Activated naive CD4-positive, alpha-beta T cell treated with anti-CD3 and anti-CD28 coated beads for 36 hours (primary cell): ENCODE results near the gene ERCC1. TPM values are rescaled to one million over a fixed set of nuclear protein-coding genes. Genes with fewer than 3 reads are reported as not detected.
"Not testable (repeated sequence)": the region's sequence is repeated elsewhere in the genome, so short reads cannot be mapped to it uniquely, and the experiment has no call there.

Experiments used
- CTCF ChIA-PET: fragments of 350-600 bp; sonication (Branson Sonifier 250); formaldehyde crosslinking; loops from one replicate; lab custom pipeline; 2021; ENCODE audit warnings: antibody characterized with exemption; lab: Charles Lee
- DNase-seq: peaks from one replicate; pipeline ENCODE4 v3.0.0-alpha.2; 2020
- H3K27ac Mint-ChIP-seq: one replicate; pipeline ENCODE4 v1.8.0; 2021; ENCODE audit warnings: mild to moderate bottlenecking, mixed read lengths
- H3K27me3 Mint-ChIP-seq: one replicate; pipeline ENCODE4 v1.8.0; 2021; ENCODE audit warnings: low read depth, mixed read lengths
- H3K36me3 Mint-ChIP-seq: one replicate; pipeline ENCODE4 v1.8.0; 2021; ENCODE audit warnings: low read depth, mixed read lengths
- H3K4me1 Mint-ChIP-seq: one replicate; pipeline ENCODE4 v1.8.0; 2021; ENCODE audit warnings: low read depth, mixed read lengths
- H3K4me3 Mint-ChIP-seq: one replicate; pipeline ENCODE4 v1.8.0; 2021; ENCODE audit warnings: mild to moderate bottlenecking, moderate library complexity, mixed read lengths
- H3K9me3 Mint-ChIP-seq: one replicate; pipeline ENCODE4 v1.8.0; 2021; ENCODE audit warnings: mixed read lengths
- intact Hi-C: fragments of 100-400 bp; cut with micrococcal nuclease; formaldehyde crosslinking; loops from one replicate; pipeline ENCODE4 v1.15.1; 2023
- total RNA-seq, 2 experiments: library from RNA; stranded (reverse); gene quantifications; one replicate each; pipeline ENCODE4 v1.2.3, GENCODE V29; 2021

ERCC1 gene
- total RNA-seq, 2 experiments from 2014 or later, result 28.9 to 30.7 TPM

- H3K4me3 Mint-ChIP-seq, result peak overlapping the region; percentile 80
- intact Hi-C loops, result loop anchor here (1.0 to 10.0 kb wide), 3 partner anchors 8 to 202 kb away; no protein-coding TSS in a partner anchor
- no peaks in the 10 kb centered on the region for H3K9me3 Mint-ChIP-seq
- peak overlapping the region; percentile 28 for H3K27ac Mint-ChIP-seq
- H3K36me3 Mint-ChIP-seq, result no peaks in the 10 kb centered on the region
- H3K4me1 Mint-ChIP-seq, result peaks cover 30% of the 10 kb centered on the region
- CTCF ChIA-PET, result interaction anchor here (0.7 to 17.6 kb wide), 2 partner anchors 33 to 43 kb away, joined by 3 to 351 read pairs; partner anchors contain the start of gene FOSB
- no peaks in the 10 kb centered on the region for H3K27me3 Mint-ChIP-seq
- no peak for DNase-seq
Measured at GRCh38 chr19:45442408-45442777, 18.7 kb upstream of the ERCC1 start.

DNA sequence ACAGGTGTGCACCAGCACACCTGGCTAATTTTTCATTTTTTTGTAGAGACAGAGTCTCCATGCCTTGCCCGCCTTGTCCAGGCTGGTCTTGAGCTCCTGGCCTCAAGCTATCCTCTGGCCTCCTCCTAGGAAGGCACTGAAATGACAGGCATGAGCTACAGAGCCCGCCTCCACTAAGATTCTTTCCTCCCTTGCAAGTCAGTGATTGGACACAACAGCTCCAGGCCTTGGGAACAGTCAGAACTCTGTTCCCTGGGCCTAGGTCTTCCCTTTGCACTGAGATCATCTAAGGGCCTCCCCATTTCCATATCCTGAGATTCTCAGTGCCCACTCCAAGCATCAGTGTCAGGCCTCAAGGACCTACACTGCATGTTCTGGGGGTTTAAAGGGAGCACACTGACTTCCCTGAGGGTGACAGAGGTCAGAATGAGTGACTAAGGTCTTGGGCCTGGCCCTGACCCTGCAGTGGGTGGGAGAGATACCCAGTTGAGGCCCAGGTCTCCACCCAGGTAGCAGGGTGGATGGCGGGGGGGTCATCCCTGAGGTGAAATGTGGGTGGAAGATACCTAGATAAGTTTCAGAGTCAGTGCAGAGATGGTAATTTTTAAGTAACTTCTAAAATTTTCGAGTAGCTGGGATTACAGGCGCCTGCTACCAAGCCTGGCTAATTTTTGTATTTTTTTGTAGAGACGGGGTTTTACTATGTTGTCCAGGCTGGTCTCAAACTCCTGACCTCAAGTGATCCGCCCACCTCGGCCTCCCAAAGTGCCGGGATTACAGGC is 17.3 kb upstream of the ERCC1 start:
- H3K9me3 Mint-ChIP-seq, result no peaks in the 10 kb centered on the region
- H3K36me3 Mint-ChIP-seq, result no peaks in the 10 kb centered on the region
- CTCF ChIA-PET, result interaction anchor here (1.0 to 17.6 kb wide), 6 partner anchors 9 to 239 kb away, joined by 3 to 351 read pairs (median 8); partner anchors contain the start of gene FOSB
- intact Hi-C loops, result loop anchor here (10.0 kb wide), 1 partner anchor 204 kb away; no protein-coding TSS in a partner anchor
- H3K27ac Mint-ChIP-seq, result peak overlapping the region; percentile 22
- no peaks in the 10 kb centered on the region for H3K27me3 Mint-ChIP-seq
- no peak for DNase-seq
- H3K4me3 Mint-ChIP-seq, result peak overlapping the region; percentile 56
- H3K4me1 Mint-ChIP-seq, result peaks cover 30% of the 10 kb centered on the region

DNA sequence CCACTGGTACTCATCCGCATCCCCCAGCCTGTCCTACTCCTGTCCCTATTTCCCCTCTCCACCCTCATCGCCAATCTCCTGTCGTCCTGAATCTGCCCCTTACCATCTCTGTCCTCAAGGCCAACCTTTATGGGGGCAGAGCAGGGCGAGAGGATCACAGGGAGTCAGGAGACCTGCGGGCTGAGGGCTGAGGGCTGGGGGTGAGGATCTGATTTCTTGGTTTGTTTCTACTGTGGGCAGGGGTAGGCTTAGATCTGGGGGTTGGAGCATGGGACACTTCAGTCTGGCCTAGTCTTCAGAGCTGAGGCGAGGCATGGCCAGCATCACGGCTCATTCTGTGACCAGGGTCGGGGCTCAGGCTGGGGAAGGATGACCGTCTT is 16.5 kb upstream of the ERCC1 start:
- Mint-ChIP-seq H3K4me3 (peak overlapping the region; percentile 56), H3K36me3 (no peaks in the 10 kb centered on the region), H3K9me3 (no peaks in the 10 kb centered on the region), H3K27ac (no peak overlapping the region), H3K27me3 (no peaks in the 10 kb centered on the region), H3K4me1 (peaks cover 30% of the 10 kb centered on the region)
- no peak for DNase-seq
- CTCF ChIA-PET, result interaction anchor here (1.0 to 17.6 kb wide), 14 partner anchors 8 to 254 kb away, joined by 3 to 351 read pairs (median 9); partner anchors contain the start of genes FOSB and RTN2
- intact Hi-C loops, result loop anchor here (10.0 kb wide), 1 partner anchor 205 kb away; no protein-coding TSS in a partner anchor

DNA sequence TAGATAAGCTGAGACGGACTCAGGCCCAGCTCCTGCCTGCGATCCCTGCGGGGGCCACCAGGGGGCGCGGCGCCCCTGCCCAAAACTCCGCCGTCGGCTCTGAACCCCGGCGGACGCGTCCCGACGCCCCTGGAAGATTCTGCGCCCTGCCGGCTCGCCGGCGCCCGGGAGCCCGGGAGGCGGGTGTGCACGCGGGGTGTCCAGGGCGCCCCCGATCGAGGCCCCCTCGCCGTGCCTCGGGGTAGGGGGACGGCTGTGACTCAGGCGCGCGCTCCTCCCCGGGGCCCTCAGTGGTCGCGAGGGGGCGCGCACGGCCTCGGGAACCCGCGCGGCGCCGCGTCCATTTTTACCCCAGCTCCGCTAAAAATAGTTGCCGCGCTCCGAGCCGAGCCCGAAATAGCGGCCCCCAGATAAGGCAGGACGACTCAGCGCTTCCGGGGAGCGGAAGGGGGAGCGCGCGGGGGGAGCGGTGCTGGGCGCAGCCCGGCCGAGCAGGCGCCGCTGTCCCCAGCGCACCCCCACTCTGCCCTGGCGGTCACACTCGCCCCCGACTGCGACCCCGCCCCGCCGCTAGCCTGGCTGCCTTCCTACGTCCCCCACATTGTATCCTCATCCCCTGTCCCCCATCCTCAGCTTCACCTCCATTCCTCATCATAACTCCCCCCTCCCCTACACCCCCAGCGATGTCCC is 16.0 kb upstream of the ERCC1 start:
- Mint-ChIP-seq H3K4me3 (peak overlapping the region; percentile 58), H3K27me3 (no peaks in the 10 kb centered on the region), H3K27ac (no peak overlapping the region), H3K4me1 (peaks cover 27% of the 10 kb centered on the region), H3K9me3 (no peaks in the 10 kb centered on the region), H3K36me3 (no peaks in the 10 kb centered on the region)
- CTCF ChIA-PET, result interaction anchor here (0.8 to 17.6 kb wide), 20 partner anchors 9 to 255 kb away, joined by 3 to 351 read pairs (median 8); partner anchors contain the start of genes FOSB, QPCTL, RTN2 and SNRPD2
- DNase-seq, result peak; percentile 81
- intact Hi-C loops, result loop anchor here (1.0 to 10.0 kb wide), 4 partner anchors 30 to 205 kb away; partner anchors contain the start of gene OPA3

DNA sequence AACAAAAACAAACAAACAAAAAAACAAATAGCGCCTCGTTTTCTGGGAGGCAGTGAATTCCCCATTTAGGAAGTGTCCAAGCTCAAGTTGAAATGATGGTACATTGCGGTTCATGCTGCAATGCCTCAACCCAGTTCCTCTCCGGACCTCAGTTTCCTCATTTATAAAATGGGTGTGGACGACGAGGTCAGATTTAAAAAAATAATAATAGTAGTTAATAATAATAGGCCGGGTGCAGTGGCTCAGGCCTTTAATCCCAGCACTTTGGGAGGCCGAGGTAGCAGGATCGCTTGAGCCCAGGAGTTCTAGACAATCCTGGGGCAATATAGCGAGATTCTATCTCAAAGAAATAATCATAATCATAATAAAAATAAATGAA is 15.5 kb upstream of the ERCC1 start:
- Mint-ChIP-seq H3K36me3 (no peaks in the 10 kb centered on the region), H3K4me3 (peak overlapping the region; percentile 58), H3K4me1 (peaks cover 23% of the 10 kb centered on the region), H3K27me3 (no peaks in the 10 kb centered on the region), H3K27ac (no peak overlapping the region), H3K9me3 (no peaks in the 10 kb centered on the region)
- intact Hi-C loops, result loop anchor here (1.0 to 5.0 kb wide), 3 partner anchors 30 to 143 kb away; partner anchors contain the start of gene OPA3
- CTCF ChIA-PET, result interaction anchor here (0.7 to 17.6 kb wide), 21 partner anchors 10 to 255 kb away, joined by 3 to 351 read pairs (median 6); partner anchors contain the start of genes FOSB, QPCTL, RTN2 and SNRPD2
- no peak for DNase-seq

- Mint-ChIP-seq H3K4me1 (peaks cover 9% of the 10 kb centered on the region), H3K4me3 (no peak overlapping the region), H3K9me3 (no peaks in the 10 kb centered on the region), H3K27ac (peak overlapping the region; percentile 50), H3K36me3 (no peaks in the 10 kb centered on the region), H3K27me3 (no peaks in the 10 kb centered on the region)
- intact Hi-C loops, result loop anchor here (5.0 kb wide), 1 partner anchor 145 kb away; the partner anchor contains the start of gene OPA3
- no peak for DNase-seq
- CTCF ChIA-PET, result interaction anchor here (0.5 to 17.6 kb wide), 5 partner anchors 8 to 168 kb away, joined by 3 to 351 read pairs (median 6); partner anchors contain the start of gene FOSB
Measured at GRCh38 chr19:45437328-45437727, 13.6 kb upstream of the ERCC1 start.

DNA sequence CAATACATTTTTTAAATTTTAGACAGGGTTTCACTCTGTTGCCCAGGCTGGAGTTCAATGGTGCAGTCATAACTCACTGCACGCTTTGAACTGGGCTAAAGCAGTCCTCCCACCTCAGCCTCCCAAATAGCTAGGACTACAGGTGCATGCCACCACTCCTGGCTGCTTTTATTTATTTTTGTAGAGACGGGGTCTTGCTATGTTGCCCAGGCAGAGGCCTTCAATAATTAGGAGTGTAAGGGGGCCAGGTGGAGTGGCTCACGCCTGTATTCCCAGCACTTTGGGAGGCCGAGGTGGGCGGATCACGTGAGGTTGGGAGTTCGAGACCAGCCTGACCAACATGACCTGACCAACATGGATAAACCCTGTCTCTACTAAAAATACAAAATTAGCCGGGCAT is 8.8 kb upstream of the ERCC1 start:
- H3K9me3 Mint-ChIP-seq, intact Hi-C loops, H3K4me3 Mint-ChIP-seq, H3K4me1 Mint-ChIP-seq, DNase-seq, H3K27ac Mint-ChIP-seq, H3K27me3 Mint-ChIP-seq, H3K36me3 Mint-ChIP-seq: not testable (repeated sequence)
- CTCF ChIA-PET, result interaction anchor here (1.1 kb wide), 1 partner anchor 8 kb away, joined by 4 read pairs; no protein-coding TSS in a partner anchor

GRCh38 chr19:45431008-45431407 is 7.3 kb upstream of the ERCC1 start:
- peaks cover 14% of the 10 kb centered on the region for H3K4me1 Mint-ChIP-seq
- H3K27ac Mint-ChIP-seq, H3K9me3 Mint-ChIP-seq, intact Hi-C loops, DNase-seq, H3K27me3 Mint-ChIP-seq, H3K36me3 Mint-ChIP-seq, H3K4me3 Mint-ChIP-seq: not testable (repeated sequence)
- CTCF ChIA-PET, result interaction anchor here (1.3 to 1.8 kb wide), 4 partner anchors 29 to 54 kb away, joined by 3 to 7 read pairs (median 4); no protein-coding TSS in a partner anchor

DNA sequence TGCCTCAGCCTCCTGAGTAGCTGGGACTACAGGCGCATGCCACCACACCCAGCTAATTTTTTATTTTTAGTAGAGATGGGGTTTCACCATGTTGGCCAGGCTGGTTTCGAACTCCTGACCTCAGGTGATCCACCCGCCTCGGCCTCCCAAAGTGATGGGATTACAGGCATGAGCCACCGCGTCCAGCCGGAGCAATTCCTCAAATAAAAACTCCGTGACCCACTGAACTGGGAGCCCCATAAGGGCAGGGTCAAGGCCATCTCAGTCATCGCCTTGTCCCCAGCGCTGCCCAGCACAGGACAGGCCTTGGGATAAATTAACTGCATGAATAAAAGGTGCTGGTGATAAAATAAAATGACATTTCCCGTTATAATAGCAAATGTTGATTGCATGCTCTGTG is 6.2 kb upstream of the ERCC1 start:
- H3K36me3 Mint-ChIP-seq, H3K27ac Mint-ChIP-seq, DNase-seq, H3K4me3 Mint-ChIP-seq, H3K9me3 Mint-ChIP-seq, H3K27me3 Mint-ChIP-seq: not testable (repeated sequence)
- intact Hi-C loops, result loop anchor here (5.0 kb wide), 1 partner anchor 127 kb away; no protein-coding TSS in a partner anchor
- peaks cover 18% of the 10 kb centered on the region for H3K4me1 Mint-ChIP-seq
- CTCF ChIA-PET, result interaction anchor here (1.8 kb wide), 1 partner anchor 28 kb away, joined by 5 read pairs; no protein-coding TSS in a partner anchor

DNA sequence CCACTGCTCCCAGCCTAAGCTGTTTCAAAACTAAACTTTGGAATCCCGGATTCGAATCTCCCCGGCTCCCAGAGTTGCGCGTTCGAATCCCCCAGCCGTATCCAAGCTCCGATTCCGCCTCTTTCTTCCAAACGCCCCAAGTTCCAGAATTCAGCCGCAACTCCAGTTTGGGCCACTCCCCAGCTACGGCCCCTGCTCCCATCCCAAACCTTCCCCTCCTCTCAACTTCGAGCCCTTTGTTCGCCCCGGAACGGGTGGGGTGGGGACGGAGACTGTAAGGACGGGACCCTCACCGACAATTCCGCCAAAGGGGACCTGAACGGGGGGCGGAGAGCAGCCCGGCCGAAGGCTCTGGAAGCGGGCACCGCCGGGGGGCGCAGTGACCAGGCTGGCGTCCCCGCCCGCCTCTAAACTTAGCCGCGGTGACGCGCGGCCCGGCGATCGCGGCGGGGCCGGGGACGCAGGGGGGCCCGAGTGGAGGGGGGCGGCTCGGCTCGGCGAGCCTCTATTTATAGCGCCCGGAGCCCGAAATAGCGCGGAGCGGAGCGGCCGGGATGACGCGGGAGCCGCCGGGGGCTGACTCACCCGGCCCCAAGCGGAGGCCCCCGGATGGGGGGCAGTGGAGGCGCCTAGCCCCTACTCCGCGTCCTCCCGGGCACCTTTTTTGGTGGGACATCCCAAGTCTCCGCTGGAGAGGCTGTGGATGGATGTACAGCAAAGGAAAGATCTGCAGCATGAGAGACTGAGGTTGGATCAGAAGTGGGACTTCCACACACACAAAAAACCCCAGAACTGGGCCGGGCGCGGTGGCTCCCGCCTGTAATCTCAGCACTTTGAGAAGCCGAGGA is 4.9 kb upstream of the ERCC1 start:
- DNase-seq, result peak; percentile 31
- Mint-ChIP-seq H3K9me3 (no peaks in the 10 kb centered on the region), H3K27me3 (peaks cover 3% of the 10 kb centered on the region), H3K4me1 (peaks cover 29% of the 10 kb centered on the region), H3K36me3 (no peaks in the 10 kb centered on the region), H3K4me3 (peak overlapping the region; percentile 70), H3K27ac (no peak overlapping the region)
- intact Hi-C loops, result loop anchor here (5.0 kb wide), 1 partner anchor 129 kb away; no protein-coding TSS in a partner anchor
- CTCF ChIA-PET, result interaction anchor here (0.5 to 2.9 kb wide), 8 partner anchors 9 to 57 kb away, joined by 3 to 16 read pairs (median 6); no protein-coding TSS in a partner anchor
